DOHH2 (cell line): ENCODE measurements around the gene ACTBL2.

Experiments used
- H3F3A ChIP-seq: fragments of 200-600 bp; sonication (generic), shearing (Covaris generic); 2 replicates; pipeline ENCODE4 v1.6.0; 2016; ENCODE audit warnings: antibody characterized with exemption, mild to moderate bottlenecking; ENCODE audit not compliant: control insufficient read depth, insufficient read depth
- H3K27ac ChIP-seq: fragments of 200-600 bp; sonication (generic); 2 replicates; pipeline ENCODE4 v1.5.1; 2014; ENCODE audit warnings: low read depth, mild to moderate bottlenecking, low read length, moderate library complexity
- H3K27me3 ChIP-seq: fragments of 200-600 bp; sonication (generic); 2 replicates; pipeline ENCODE4 v1.6.1; 2014; ENCODE audit warnings: mild to moderate bottlenecking, low read length, mixed read lengths; ENCODE audit not compliant: control insufficient read depth
- H3K36me3 ChIP-seq: fragments of 200-600 bp; sonication (generic); 2 replicates; pipeline ENCODE4 v1.6.1; 2014; ENCODE audit warnings: mild to moderate bottlenecking, low read length, moderate library complexity, mixed read lengths; ENCODE audit not compliant: control insufficient read depth
- H3K4me1 ChIP-seq: fragments of 200-600 bp; sonication (generic); 2 replicates; pipeline ENCODE4 v1.6.1; 2014; ENCODE audit warnings: mild to moderate bottlenecking, low read length, mixed read lengths; ENCODE audit not compliant: control insufficient read depth
- H3K4me2 ChIP-seq: fragments of 200-600 bp; sonication (generic); 2 replicates; pipeline ENCODE4 v1.6.0; 2014; ENCODE audit warnings: mild to moderate bottlenecking, low read length, moderate library complexity
- H3K4me3 ChIP-seq: fragments of 200-600 bp; sonication (generic); 2 replicates; pipeline ENCODE4 v1.5.1; 2014; ENCODE audit warnings: mild to moderate bottlenecking, low read length, mixed read lengths
- H3K79me2 ChIP-seq: fragments of 200-600 bp; sonication (generic); 2 replicates; pipeline ENCODE4 v1.6.1; 2014; ENCODE audit warnings: mild to moderate bottlenecking, low read length, mixed read lengths; ENCODE audit not compliant: control insufficient read depth
- H3K9me2 ChIP-seq: fragments of 200-600 bp; sonication (generic); replicated peaks from 2 replicates; pipeline ENCODE4 v1.6.1; 2014; ENCODE audit warnings: mild to moderate bottlenecking, low read length, mixed read lengths; ENCODE audit not compliant: control insufficient read depth
- H3K9me3 ChIP-seq: fragments of 200-600 bp; sonication (generic); 2 replicates; pipeline ENCODE4 v1.6.1; 2014; ENCODE audit warnings: antibody characterized with exemption, low read length, mixed read lengths; ENCODE audit not compliant: control insufficient read depth, insufficient read depth
- H4K20me1 ChIP-seq: fragments of 200-600 bp; sonication (generic); 2 replicates; pipeline ENCODE4 v1.6.0; 2014; ENCODE audit warnings: low read depth, mild to moderate bottlenecking, antibody characterized with exemption, low read length, moderate library complexity; ENCODE audit not compliant: control insufficient read depth, insufficient read depth
- CTCF ChIP-seq: fragments of 200-600 bp; sonication (generic); IDR thresholded peaks from one replicate; pipeline ENCODE4 v1.5.1; 2014; ENCODE audit warnings: antibody characterized with exemption, mild to moderate bottlenecking, low read depth, low read length; ENCODE audit not compliant: poor library complexity, severe bottlenecking
- EZH2phosphoT487 ChIP-seq: fragments of 200-600 bp; sonication (generic); IDR thresholded peaks from 2 replicates; pipeline ENCODE4 v1.6.1; 2017; ENCODE audit warnings: borderline replicate concordance, mild to moderate bottlenecking, antibody characterized with exemption, low read length, moderate library complexity, mixed read lengths

Gene ACTBL2

GRCh38 chr5:57435701-57436134, 46.9 kb downstream of the ACTBL2 start:
- TF ChIP-seq CTCF (no peak), EZH2phosphoT487 (no peak)
- Histone ChIP-seq H3K27ac (no peak overlapping the region), H3K4me1 (no peaks in the 10 kb centered on the region), H3K36me3 (no peaks in the 10 kb centered on the region), H3K9me3 (no peaks in the 10 kb centered on the region), H4K20me1 (no peaks in the 10 kb centered on the region), H3K4me3 (no peak overlapping the region), H3K4me2 (no peak overlapping the region), H3K27me3 (peaks cover 7% of the 10 kb centered on the region; the same call in 1 of the 2 replicates), H3F3A (no peaks in the 10 kb centered on the region), H3K79me2 (no peaks in the 10 kb centered on the region), H3K9me2 (no peaks in the 10 kb centered on the region)

- H3K79me2 ChIP-seq = no peaks in the 10 kb centered on the region
- no peaks in the 10 kb centered on the region for H4K20me1 ChIP-seq
- H3K4me3 ChIP-seq = no peak overlapping the region
- H3K4me2 ChIP-seq = no peak overlapping the region
- H3K27ac ChIP-seq = no peak overlapping the region
- H3K27me3 ChIP-seq = peaks cover 6% of the 10 kb centered on the region; the same call in 1 of the 2 replicates
- H3K9me2 ChIP-seq = no peaks in the 10 kb centered on the region
- H3K9me3 ChIP-seq = no peaks in the 10 kb centered on the region
- H3K36me3 ChIP-seq = no peaks in the 10 kb centered on the region
- no peak for TF ChIP-seq EZH2phosphoT487
- no peak for TF ChIP-seq CTCF
- H3F3A ChIP-seq = no peaks in the 10 kb centered on the region
- no peaks in the 10 kb centered on the region for H3K4me1 ChIP-seq
Measured at GRCh38 chr5:57434683-57435082, 47.9 kb downstream of the ACTBL2 start.

DNA sequence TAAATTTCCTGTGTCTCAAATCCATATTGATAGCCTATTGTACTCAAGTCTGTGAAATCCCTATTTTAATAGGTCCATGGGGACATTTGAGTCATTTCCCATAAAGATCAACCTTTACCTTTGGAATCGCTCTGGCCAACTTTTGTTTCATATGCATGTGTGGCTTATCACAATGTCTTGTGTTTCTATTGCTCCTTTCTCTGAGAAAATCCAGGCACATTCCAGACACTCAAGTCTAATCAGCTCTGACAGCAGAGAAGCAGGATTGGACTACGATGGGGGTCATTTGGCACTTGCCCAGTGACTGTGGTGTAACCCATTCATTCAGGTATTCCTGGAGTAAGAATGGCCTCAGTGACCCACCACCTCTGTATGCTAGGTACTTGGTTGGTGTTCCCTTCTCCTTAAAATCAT, 48.4 kb downstream of the ACTBL2 start:
- TF ChIP-seq CTCF = no peak
- TF ChIP-seq EZH2phosphoT487 = no peak
- no peaks in the 10 kb centered on the region for H3F3A ChIP-seq
- no peak overlapping the region for H3K4me2 ChIP-seq
- H3K36me3 ChIP-seq = no peaks in the 10 kb centered on the region
- H3K79me2 ChIP-seq = no peaks in the 10 kb centered on the region
- no peaks in the 10 kb centered on the region for H3K9me3 ChIP-seq
- H3K27me3 ChIP-seq = peaks cover 4% of the 10 kb centered on the region; the same call in 1 of the 2 replicates
- no peaks in the 10 kb centered on the region for H3K9me2 ChIP-seq
- no peak overlapping the region for H3K27ac ChIP-seq
- H3K4me3 ChIP-seq = no peak overlapping the region
- H3K4me1 ChIP-seq = no peaks in the 10 kb centered on the region
- H4K20me1 ChIP-seq = no peaks in the 10 kb centered on the region

DNA sequence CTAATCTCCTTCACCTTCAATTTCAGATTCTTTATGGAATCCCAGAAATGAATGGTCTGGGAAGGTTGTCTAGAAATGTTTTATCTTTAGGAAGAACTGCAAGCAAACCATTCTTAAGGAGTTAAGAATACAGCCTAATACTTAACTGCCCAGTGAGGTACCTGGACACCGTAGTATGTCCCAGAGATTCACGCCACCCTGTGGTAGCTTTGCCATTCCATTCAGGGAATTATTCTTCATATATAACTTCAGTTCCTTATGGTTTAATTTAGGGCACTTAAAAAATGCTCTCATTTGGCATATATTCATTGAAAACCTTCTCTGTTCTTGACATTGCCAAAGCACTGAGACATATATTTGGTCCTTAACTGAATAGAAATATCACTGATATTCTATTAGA, 49.7 kb downstream of the ACTBL2 start:
- H3K27ac ChIP-seq = no peak overlapping the region
- H3K4me1 ChIP-seq = no peaks in the 10 kb centered on the region
- H4K20me1 ChIP-seq = no peaks in the 10 kb centered on the region
- H3K9me2 ChIP-seq = no peaks in the 10 kb centered on the region
- TF ChIP-seq CTCF (no peak), EZH2phosphoT487 (no peak)
- H3K4me3 ChIP-seq = no peak overlapping the region
- no peaks in the 10 kb centered on the region for H3K36me3 ChIP-seq
- peaks cover 2% of the 10 kb centered on the region; the same call in 1 of the 2 replicates for H3K27me3 ChIP-seq
- H3F3A ChIP-seq = no peaks in the 10 kb centered on the region
- no peaks in the 10 kb centered on the region for H3K9me3 ChIP-seq
- H3K4me2 ChIP-seq = no peak overlapping the region
- no peaks in the 10 kb centered on the region for H3K79me2 ChIP-seq
